Measurements from ENCODE around the gene ALDH6A1.

Gene ALDH6A1

GRCh38 chr14:74048281-74048680 is 36.0 kb downstream of the ALDH6A1 start:
- no peak for DNase-seq

DNA sequence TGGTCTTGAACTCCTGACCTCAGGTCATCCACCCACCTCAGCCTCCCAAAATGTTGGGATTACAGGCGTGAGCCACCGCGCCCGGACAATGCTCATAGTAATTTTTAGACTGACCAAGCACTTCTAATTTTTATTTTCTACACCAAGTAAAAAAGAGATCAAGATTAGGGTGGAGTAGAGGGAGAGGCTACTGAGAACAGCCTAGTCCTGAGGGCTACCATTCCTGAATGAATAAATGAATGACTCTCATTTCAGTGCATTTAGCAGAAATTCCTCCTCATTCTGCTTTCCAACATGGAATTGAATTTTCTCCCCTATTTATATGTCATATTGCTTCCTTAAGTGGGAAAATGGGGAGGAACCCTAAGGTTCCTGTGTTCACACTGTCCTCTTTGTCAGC is 38.7 kb downstream of the ALDH6A1 start:
- no peak for DNase-seq

- DNase-seq: no peak
These were observed 42.0 kb downstream of the ALDH6A1 start for GRCh38 chr14:74042296-74042695.

DNA sequence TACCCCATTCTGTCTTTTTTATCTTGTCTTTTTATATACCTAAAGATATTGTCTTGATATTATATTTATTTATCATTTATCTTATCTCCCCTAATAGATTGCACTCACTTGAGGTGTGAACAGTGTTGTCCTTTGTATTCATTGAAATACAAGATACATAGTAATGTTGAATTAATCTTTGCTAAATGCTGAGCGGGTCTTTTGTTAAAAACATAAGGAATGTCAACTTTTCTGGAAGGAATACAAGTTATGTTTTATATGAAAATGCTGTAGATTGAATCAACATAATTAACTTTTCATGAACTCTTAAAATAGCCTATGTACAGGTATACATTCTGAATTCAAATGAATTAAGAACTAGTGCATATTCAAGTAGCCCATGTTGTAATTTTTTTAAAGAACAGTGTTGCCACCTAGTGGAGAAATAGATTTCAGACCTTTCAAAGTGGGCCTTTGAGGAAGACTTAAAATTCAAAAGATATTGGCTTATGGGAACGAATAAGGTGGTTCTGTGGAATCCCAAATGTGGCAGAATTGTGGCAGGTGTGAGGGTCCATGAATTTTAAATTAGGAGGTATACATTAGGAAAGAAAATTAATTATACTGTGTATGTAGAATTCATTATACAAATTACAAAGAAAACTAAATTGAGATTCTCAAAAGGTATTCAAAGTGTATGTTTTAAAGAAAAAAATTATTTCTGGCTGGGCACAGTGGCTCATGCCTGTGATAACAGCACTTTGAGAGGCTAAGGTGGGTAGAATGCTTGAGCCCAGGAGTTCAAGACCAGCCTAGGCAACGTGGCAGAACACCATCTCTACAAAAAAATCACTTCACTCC is 46.0 kb downstream of the ALDH6A1 start:
- DNase-seq: peak; percentile 62 to 71

- DNase-seq: no peak
These were observed 48.7 kb downstream of the ALDH6A1 start for GRCh38 chr14:74035556-74035955.

DNA sequence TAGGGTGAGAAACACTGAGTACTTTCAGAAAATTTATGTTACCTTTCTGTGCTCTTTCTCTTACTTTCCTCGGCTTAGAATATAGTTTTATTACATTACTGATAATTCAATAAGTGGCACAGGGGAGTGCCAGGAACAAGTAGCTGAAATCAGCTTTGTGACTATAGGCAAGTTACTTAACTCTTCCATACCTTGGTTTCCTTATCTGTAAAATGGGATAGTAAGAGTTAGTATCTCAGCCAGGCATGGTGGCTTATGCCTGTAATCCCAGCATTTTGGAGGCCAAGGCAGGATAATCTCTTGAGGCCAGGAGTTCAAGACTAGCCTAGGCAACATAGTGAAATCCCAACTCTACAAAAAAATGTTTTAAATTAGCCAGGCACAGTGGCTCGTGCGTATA is 49.7 kb downstream of the ALDH6A1 start:
- DNase-seq: no peak

- no peak for DNase-seq
These were observed 55.1 kb downstream of the ALDH6A1 start for GRCh38 chr14:74029136-74029535.

DNA sequence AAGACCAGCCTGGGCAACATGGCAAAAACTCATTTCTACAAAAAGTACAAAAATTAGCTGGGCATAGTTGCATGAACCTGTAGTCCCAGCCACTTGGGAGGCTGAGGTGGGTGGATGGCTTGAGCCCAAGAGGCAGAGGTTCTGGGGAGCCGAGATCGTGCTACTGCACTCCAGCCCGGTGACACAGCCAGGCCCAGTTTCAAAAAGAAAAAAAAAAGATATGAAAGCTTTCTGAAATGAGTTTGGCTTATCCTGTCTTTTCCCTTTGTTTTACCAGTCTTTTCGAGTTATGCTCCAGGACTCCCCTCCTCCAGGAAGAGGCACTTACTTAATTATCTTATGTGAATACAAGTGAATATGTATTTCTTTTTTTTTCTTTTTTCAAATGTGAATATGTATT is 61.9 kb downstream of the ALDH6A1 start:
- no peak for DNase-seq

- DNase-seq: no peak
These were observed 64.7 kb downstream of the ALDH6A1 start for GRCh38 chr14:74019408-74020137.

GRCh38 chr14:74018586-74019407 is 65.5 kb downstream of the ALDH6A1 start, which contains the start of the genes BBOF1 and ENTPD5:
Gene BBOF1 (plus strand): TSS chr14:74019349. CDS start chr14:74019479, 130 bp downstream.
Gene ENTPD5 (minus strand): TSS chr14:74019288. CDS start chr14:73988102, 31,186 bp downstream.
- DNase-seq: peak; percentile 73 to 77

DNA sequence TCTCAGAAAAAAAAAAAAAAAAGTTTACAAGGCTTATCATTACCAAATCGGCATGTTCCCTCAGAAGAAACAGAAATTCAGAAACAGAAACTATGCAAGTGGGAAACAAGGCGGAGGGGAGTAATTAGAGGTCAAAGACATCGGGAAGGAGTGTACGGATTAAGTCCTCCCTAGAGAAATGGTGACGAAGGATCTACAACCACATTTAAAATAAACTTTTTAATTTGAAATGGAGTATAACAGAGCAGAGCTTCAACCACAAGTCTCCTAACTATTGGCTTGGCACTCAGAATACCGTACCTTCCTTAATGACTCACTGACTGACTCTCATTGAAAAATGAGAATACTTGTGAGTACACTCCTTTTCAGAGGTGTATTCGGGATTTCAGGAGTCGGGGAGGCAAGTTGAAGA is 66.1 kb downstream of the ALDH6A1 start:
- DNase-seq: peak; percentile 18 to 29

DNA sequence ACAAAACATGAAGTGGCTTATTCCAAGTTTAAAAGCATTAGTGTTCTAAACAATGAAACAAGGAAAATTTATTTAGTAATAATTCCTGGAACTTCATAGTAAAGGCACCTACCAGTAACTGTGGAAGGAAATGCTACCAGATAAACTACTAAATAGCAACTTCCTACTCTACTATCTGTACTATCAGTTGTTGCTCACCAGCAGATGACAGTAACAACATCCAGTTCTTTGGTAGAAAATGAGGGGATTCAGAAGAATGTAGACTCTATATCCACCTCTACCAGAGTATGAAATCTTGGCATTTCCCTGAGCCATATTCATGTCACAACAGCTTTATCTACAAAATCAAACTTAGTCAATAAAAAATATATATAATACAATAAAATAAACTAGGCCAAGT is 68.3 kb downstream of the ALDH6A1 start:
- DNase-seq: no peak

DNA sequence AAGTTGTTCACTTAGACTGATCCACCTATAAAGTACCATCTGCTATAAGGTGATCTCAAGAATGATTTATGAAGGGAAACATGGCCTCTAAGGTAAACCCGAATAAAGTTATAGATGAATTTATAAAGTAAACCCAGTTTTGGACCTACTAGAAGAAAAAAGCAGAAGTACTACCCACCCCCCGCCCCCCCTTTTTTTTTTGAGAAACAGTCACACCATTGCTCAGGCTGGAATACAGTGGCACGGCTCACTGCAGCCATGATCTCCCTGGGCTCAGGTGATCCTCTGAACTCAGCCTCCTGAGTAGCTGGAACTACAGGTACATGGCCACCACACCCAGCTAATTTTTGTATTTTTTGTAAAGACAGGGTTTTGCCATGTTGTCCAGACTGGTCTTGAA is 69.1 kb downstream of the ALDH6A1 start:
- DNase-seq: no peak

DNA sequence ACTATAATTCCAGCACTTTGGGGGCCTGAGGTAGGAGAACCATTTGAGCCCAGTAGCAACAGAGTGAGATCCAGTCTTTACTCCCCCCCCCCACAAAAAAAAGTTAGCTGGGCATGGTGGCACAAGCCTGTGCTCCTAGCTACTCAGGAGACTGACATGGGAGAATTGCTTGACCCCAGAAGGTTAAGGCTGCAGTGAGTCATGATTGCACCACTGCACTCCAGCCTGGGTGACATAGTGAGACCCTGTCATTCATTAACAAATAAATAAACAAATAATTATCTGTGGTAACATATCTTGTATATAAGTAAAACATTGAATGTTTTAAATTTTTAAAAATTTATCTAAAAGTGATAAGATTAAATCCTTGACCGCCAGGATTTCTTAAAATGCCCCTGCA is 70.0 kb downstream of the ALDH6A1 start:
- no peak for DNase-seq

GRCh38 chr14:74008843-74009499 is 75.3 kb downstream of the ALDH6A1 start:
- DNase-seq: no peak
